Activated CD8-positive, alpha-beta memory T cell treated with anti-CD3 and anti-CD28 coated beads for 4 hours (primary cell): ENCODE measurements around the gene FAM217A.

Experiments used
- DNase-seq, 2 donors: peaks; one replicate each; pipeline ENCODE4 v3.0.0-alpha.2; 2020; ENCODE audit warnings: low read depth in 2 of 2

The FAM217A gene

DNA sequence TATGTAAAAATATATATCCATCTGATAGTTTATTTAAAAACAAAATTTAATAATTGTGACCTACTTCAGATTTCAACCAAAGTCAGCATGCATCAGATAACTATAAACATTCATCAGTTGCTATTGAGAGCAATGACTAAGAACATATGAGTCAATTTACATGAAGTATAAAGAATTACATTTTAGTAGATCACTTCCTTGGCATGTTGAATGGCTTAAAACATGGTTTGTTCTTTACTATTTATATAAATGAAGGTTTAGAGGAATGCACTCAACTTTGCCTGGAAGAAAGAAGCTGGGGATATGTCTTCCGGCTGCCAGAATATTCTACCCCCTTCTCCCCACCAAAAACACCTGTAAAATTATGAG is 6.4 kb upstream of the FAM217A start:
- DNase-seq = no peak

DNA sequence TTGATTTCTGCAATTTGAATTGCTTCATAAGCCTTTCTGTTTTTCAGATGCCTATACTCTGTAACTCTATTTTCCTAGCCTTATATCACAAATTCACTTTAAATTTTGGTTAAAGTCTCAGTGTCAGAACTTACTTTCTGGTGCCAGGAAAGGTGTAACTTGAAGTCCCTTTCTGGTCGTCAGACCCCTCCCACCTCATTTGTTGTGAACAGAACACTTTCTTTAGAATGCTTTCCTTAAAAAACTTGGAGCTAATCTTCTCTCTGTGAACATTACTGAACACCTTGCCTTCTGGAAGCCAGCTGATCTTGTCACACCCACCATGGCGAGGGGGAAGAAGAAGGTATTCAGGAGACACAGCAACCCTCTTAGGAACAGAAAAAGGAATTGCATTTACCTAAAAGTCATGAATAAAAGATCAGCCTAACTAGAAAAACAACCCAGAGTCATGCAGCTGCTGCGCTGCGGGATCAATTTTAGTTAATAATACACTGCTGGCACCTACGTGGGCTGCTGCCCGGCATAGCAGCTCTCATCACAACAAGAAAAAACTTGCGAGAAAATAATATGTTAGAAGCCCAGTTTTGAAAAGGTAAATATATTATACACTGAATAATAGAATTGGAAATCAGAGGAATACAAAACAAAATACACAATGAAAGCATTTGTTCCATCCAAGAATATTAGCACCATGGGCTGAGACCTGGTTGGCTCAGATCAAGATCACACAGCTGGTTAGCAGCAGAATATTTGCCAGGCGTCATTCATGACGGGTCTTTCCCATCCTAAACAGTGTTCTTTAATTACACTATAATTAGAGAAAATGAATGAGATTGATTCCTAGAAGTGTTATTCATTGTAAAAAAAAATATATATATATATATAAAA is 5.8 kb upstream of the FAM217A start:
- DNase-seq = no peak

DNA sequence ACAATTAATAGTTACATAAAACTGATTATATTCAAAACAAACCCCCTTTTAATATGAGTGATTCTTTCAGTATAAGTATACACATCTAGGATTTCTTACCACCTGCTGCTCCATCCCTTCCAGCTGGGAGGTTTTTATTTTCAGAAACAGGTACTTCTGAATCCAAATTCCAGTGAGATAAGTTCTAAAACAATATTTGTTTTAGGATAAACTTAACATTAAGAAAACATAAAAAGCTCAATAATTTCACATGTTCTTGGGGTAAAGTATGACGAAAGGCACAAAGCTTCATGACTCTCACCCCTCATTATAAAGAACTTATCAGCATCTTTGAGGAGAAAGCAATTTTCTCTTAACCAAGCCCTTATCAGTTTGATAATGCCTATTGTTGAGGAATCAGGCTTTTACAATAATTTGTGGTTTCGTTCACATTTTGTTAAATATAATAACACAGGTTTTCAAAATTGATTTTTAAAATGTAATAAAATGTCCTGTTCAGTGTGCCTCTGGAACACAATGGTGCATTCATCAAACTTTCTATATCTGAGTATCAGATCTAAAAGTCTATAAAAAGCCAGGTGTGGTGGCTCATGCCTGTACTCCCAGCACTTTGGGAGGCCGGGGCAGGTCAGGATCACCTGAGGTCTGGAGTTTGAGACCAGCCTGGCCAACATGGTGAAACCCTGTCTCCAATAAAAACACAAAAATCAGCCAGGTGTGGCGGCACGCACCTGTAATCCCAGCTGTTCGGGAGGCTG is 4.3 kb downstream of the FAM217A start:
- DNase-seq = no peak

DNA sequence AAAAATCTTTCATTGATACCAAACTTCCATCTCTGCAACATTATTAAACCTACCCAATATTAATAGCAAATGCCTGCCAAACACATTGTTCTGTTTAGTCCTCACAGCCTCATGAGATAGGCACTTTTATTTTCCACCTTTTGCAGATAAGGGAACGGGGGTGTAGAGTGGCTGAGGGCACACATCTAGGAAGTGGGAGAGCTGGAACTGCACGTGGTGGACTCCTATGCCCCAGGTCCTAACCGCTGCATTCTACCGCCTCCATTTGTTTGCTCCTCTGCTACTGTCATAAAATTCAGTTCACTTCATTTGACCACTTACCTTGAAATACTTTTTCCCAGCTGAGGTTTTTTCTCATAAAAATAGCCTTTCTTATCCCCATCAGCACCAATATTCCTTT is 7.6 kb downstream of the FAM217A start:
- no peak for DNase-seq

DNA sequence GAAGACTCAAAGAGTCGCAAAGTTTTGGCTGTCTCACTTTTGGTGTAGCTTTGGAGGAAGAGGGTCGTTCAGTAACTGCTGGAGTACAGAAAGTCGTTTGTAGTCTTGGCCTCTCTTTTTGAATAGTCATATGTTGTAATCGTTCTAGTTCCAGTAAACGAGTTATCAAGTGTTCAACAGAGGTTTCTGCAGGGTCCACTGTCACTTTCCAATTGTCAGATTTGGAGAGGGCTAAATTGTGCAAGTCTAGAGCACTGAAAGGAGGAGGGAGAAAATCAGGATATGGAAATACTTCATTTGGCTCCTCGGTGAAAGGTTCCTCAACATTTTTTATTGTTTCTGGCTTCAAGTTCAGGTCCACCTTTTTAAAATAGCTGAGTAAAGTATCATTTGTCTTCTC is 9.7 kb downstream of the FAM217A start:
- no peak for DNase-seq

DNA sequence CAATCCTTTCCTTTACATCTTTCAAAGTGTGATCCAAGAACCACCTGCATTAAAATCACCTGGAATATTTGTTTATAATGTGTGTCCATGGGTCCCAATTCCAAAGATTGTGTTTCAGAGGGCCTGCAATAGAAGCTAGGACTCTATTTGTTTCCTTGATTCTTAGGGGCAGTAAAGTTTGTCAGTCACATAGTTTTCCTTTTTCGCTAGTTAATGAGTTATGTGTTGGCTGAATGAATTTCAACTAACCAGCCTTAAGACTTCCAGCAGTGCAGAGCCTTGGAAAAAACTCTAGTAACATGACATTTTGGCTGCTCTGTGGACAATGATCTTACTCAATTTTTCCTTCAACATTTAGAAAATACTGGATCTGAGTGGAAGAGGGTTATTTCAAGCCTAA is 11.3 kb downstream of the FAM217A start:
- DNase-seq = no peak

DNA sequence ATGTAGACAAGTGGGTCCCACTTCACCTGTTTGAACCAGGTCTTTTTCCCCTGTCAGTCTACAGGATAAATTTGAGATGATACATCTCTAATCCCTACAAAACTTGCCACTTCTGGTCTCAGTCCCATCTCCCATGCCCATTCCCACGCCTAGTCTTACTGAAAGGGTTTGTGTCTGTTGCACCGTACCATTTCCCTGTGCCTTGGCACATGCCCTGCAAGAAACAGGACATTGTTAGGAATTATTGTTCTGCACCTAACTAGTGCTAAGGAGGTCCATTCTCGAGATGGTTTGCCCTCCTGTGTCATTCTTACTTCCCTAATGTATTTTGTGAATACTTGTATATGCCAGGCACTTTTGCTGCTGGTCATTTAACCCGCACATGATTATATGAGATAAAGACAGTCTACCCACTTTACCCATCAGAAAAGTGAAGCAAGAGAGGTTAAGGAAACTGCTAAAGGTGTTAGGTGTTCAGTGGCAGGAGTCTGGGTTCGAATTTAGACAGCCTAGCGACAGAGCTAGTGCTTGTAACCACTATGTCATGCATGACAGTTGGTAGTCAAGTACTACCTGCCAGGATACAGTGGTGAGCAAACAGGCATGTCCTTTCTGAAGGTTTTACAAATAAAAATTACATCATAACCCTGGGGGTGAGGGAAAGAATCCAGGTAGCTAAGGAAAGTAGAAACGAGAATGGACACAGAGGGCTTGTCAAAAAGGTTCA is 12.7 kb downstream of the FAM217A start:
- DNase-seq = no peak

DNA sequence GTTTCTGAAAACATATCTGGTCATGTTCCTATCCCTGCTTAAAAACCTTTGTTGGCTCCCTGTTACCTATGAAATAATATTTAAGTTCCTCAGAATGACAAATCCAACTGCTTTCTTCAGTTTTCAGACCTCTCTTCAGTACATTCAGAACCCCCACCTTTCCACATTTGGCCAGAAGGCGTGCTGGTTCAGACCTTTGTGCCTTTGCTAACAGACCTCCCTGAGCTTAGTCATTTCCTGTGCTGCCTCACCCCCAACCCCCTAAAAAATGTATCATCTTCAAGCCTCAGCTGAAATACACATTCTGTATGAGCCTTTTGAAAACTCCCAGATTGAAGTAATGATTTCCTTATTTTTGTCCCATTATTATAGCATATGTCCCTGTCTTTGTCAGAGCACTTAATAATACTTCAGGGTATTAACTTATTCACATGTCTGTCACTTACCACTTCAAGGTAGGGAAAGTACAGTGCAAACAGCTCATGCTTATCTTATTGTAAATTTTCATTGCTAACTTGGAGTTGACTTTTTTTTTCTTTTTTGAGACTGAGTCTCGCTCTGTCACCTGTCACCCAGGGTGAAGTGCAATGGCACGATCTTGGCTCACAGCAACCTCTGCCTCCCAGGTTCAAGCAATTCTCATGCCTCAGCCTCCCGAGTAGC is 19.7 kb downstream of the FAM217A start:
- DNase-seq = peak; percentile 36 to 45

DNA sequence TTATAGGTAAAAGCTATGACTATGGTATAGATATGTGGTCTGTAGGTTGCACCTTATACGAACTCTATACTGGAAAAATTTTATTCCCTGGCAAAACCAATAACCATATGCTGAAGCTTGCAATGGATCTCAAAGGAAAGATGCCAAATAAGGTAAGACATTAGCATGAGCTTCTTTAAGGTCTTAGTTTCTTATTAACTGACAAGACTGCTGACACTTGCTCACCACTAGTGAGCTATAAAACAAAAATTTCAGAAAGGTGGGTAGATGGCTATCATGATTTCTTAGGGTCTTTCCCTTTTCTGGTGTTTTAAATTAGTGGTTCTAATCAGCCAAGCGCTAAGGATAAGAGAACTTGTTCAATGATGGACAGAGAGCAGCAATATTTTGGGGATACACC is 21.9 kb downstream of the FAM217A start:
- no peak for DNase-seq

DNA sequence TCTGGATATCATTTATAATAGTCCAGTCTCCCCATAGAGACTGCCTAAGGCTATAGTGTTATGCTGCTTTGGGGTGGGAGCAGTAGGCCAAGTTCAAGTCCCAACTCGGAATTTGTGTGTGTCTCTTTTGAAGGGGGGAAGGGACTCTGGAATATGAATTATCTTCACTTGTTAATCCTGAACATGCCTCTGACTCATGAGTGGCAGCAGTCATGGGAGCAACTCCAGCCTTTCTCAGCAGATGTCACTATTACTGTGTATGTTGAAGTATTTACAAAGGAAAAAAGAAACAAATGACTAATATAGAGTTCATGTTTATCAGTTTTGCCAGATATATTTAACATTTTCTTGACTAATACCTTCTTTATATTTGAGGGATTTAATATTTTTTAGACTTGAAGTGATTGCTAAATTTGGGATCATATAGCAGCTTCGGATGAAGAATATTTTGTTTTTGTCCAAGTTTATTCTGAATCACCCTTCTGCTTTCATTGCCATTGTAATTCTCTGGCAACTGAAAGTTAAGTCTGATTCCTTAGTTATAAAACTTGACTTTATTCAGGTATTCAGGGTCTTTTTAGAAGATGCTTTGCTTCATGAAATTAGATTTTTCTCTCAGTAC is 23.4 kb downstream of the FAM217A start:
- DNase-seq = no peak

DNA sequence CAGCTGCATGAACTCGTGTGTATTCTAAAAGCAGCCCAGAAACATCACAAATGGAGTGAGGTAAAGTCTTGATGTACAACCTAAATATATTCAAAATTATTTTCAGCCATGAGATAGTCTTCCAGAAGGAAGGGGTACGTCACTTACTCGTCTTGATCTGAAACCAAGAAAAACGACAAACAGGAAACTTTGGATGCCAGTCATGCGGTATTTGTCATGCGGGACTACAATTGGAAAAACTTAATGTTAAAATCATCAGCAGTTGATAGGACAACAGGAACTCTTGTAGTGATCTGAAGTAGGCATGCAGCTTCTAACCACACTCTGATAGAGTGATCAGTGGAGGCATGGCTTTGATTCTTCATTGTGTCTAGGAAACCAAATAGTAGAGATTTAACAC is 29.7 kb downstream of the FAM217A start:
- DNase-seq = no peak

DNA sequence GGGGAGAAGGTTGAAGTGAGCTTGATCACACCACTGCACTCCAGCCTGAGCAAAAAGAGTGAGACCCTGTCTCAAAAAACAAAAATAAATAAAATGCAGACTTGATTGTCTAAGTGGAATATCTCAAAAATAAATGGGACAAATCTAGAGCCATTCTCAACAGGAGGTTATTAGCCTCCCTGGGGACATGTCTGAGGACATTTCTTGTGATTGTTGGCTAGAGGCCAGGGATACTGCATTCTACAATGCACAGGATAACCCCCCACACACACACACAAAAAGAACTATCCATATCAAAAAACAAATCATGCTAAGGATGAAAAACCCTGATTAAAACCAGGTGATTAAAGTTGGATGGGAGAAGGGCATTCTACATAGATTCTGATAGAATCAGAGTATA is 37.5 kb downstream of the FAM217A start:
- DNase-seq = no peak

DNA sequence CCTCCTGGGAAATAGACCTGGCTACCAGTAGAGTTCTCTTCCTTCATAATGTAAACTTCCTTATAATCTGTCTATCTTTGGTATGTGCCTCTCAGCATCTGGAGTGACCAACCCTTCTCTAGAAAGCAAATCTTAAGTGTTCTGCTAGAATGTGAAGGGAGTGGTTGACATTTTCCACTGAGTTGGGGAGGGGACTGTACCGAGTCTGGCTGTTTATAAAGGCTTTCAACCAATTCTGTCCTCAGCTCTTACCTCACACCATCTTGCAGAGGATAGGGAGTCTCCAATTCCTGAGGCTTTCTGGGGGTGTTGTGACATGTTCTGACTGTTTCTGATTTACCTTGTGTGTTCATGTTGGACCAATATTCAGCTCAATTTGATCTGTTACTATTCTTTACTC is 39.6 kb downstream of the FAM217A start:
- DNase-seq = no peak

DNA sequence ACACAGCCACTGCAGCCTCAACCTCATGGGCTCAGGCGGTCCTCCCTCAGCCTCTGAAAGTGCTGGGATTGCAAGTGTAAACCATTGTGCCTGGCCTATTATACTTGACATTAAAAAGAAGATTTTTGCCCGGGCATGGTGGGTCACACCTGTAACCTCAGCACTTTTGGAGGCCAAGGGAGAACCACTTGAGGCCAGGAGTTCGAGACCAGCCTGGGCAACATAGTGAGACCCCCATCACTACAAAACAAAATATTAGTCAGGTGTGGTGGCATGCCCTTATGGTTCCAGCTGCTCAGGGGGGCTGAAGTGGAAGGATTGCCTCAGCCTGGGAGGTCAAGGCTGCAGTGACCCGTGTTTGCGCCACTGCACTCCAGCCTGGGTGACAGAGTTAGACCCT is 42.4 kb downstream of the FAM217A start:
- no peak for DNase-seq

DNA sequence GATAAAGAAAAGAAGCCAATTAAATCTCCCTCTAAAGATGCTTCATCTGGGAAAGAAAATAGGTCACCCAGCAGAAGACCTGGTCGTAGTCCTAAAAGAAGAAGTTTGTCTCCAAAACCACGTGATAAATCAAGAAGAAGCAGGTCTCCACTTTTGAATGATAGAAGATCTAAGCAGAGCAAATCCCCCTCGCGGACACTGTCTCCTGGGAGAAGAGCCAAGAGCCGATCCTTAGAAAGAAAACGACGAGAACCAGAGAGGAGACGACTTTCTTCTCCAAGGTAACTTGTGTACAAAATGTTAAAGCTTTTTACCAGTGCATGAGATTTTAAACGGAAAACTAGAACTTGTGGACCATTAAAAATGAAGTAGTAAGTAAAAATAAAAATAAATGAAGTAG is 46.5 kb downstream of the FAM217A start:
- DNase-seq = no peak

DNA sequence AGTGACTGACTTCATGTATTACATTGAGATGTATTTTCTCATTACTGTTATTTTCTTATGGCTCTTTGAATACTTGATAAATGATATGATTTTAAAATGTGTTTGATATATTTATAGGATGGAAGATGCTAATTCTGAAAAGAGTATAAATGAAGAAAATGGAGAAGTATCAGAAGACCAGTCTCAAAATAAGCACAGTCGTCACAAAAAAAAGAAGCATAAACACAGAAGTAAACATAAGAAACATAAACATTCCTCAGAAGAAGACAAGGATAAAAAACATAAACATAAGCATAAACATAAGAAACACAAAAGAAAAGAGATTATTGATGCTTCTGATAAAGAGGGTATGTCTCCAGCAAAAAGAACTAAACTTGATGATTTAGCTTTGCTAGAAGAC is 47.5 kb downstream of the FAM217A start:
- no peak for DNase-seq

DNA sequence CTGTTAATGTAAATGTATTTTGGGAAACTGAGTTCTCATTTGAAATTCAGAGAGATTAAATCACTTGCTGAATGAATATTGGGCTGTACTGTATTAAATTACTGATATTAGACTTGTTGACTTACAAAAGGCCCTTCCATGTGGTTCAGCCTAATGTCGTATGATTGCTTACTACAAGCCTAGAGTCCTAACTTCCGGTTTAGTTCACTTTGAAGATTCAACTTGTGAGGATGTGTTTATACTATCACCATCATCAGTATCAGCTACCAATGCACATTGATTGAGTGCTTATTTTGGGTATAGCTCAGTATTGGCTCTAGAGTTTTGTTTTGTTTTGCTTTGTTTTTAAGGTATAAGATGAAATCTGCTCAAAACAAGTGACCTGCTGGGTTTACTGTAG is 48.3 kb downstream of the FAM217A start:
- no peak for DNase-seq

DNA sequence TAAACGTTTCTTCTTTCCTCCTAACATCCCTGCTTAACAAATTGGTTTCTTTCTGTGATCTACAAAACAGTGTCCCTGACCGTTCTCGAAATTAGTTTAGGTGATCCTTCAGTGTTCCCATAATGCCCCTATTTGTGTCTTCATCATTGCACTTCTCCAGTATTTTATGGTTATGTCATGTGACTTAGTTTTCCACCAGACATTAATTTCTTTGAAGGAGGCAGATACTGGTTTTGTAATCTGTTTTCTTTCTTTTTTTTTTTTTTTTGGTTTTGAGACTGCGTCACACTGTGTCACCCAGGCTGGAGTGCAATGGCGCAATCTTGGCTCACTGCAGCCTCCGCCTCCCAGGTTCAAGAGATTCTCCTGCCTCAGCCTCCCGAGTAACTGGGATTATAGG is 49.2 kb downstream of the FAM217A start:
- no peak for DNase-seq

DNA sequence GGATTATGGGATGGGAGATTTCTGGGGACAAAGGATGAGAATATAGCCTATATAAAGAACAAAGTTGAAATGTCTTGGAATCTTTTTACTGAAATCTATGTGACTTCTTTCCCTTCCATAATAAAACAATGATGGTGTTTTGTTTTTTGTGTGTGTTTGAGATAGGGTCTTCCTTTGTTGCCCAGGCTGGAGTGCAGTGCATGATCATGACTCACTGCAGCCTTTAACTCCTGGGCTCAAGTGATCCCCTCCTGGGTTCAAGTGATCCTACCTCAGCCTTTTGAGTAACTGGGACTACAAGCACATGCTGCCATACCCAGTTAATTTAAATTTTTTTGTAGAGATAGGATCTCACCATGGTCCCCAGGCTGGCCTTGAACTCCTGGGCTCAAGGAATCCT is 50.9 kb downstream of the FAM217A start:
- no peak for DNase-seq

DNA sequence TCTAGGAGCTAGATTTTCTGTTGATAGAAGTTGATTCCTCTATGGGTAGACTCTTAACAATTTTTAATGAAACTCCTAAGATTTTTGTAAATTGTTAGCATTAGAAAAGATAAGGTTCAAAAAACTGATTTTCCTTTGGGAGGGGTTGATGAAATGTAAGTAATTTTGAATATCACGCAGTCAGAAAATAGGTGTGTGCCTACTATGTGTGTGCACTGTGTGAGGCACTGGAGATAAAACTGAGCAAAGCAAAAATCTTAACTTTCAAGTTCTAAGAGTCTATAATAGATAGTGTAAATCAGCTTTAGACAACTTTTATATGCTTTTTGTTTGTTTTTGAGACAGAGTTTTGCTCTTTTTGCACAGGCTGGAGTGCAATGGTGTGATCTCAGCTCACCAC is 53.3 kb downstream of the FAM217A start:
- DNase-seq = no peak

DNA sequence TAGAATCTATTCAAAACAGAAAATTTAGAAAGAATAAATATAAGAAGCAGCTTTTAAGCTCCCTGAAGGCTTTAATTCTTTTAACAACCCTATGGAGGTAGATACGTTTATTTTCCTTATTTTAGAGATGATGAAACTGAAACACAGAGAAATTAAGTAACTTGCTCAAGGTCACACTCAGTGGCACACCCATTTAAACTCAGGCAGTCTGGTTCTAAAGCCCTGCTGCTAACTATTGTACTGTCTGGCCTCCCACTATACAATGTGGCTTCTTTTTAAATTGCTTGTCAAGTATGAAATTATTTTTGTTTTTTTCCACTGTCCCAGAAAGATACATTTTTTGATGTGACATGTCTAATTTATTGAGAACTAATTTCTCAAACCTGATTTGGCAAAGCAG is 55.7 kb downstream of the FAM217A start:
- no peak for DNase-seq
